IMR-90 (cell line): ENCODE results near the gene CMTM6. TPM values are rescaled to one million over a fixed set of nuclear protein-coding genes. Genes with fewer than 3 reads are reported as not detected.
"Not testable (repeated sequence)": the region's sequence is repeated elsewhere in the genome, so short reads cannot be mapped to it uniquely, and the experiment has no call there.

Experiments
- ATAC-seq: fragments of 200-7000 bp; cut with Tn5 transposase; 2 replicates; pipeline ENCODE4 v1.9.1; 2020; ENCODE audit warnings: low read depth, mild to moderate bottlenecking, moderate library complexity
- BruUV-seq: library from RNA; stranded (reverse); fragments of 400-500 nt; replicated peaks from 2 replicates; lab custom pipeline; 2021; lab: Mats Ljungman, UMichigan
- CTCF ChIA-PET: fragments of 300-600 bp; formaldehyde crosslinking; extraction: SDS; loops from one replicate; lab custom pipeline; 2021; ENCODE audit warnings: antibody characterized with exemption; lab: Yijun Ruan, JAX
- POLR2A ChIA-PET: fragments of 300-600 bp; sonication (Branson Sonifier 250); formaldehyde crosslinking; loops from one replicate; lab custom pipeline; 2022; ENCODE audit warnings: antibody characterized with exemption; ENCODE audit not compliant: unreplicated experiment; lab: Charles Lee
- DNase-seq: peaks from one replicate; pipeline ENCODE4 v3.0.0; 2013
- H2AFZ ChIP-seq: replicated peaks from 2 replicates; pipeline ENCODE3; 2013; ENCODE audit warnings: low read length, mild to moderate bottlenecking; ENCODE audit not compliant: poor library complexity
- H2AK5ac ChIP-seq: 2 replicates; pipeline ENCODE4 v1.6.1; 2013; ENCODE audit warnings: low read depth, low read length, inconsistent platforms
- H2AK9ac ChIP-seq: replicated peaks from 2 replicates; pipeline ENCODE3; 2013; ENCODE audit warnings: mild to moderate bottlenecking, low read depth, low read length, moderate library complexity; ENCODE audit not compliant: poor library complexity
- H2BK120ac ChIP-seq: 2 replicates; pipeline ENCODE4 v1.6.1; 2013; ENCODE audit warnings: low read depth, low read length, inconsistent platforms
- H2BK15ac ChIP-seq: 3 replicates; pipeline ENCODE4 v1.6.1; 2013; ENCODE audit warnings: low read depth, low read length, inconsistent platforms
- H2BK20ac ChIP-seq: 2 replicates; pipeline ENCODE4 v1.6.1; 2013; ENCODE audit warnings: low read depth, mild to moderate bottlenecking, inconsistent platforms, low read length, moderate library complexity
- H2BK5ac ChIP-seq: 2 replicates; pipeline ENCODE4 v1.6.1; 2013; ENCODE audit warnings: mild to moderate bottlenecking, low read depth, low read length, inconsistent platforms; ENCODE audit not compliant: poor library complexity, severe bottlenecking
- H3K14ac ChIP-seq: replicated peaks from 2 replicates; pipeline ENCODE4 v1.6.1; 2013; ENCODE audit warnings: low read depth, low read length, inconsistent platforms
- H3K18ac ChIP-seq: 2 replicates; pipeline ENCODE4 v1.6.1; 2013; ENCODE audit warnings: low read depth, low read length, control low read depth
- H3K23ac ChIP-seq: 2 replicates; pipeline ENCODE4 v1.6.1; 2013; ENCODE audit warnings: low read depth, low read length, inconsistent platforms
- H3K27ac ChIP-seq: 2 replicates; pipeline ENCODE4 v1.5.1; 2013; ENCODE audit warnings: mild to moderate bottlenecking, control low read depth, low read length; ENCODE audit not compliant: insufficient read depth
- H3K27me3 ChIP-seq: 2 replicates; pipeline ENCODE4 v1.6.1; 2013; ENCODE audit warnings: low read length; ENCODE audit not compliant: control insufficient read depth, insufficient read depth
- H3K36me3 ChIP-seq: 2 replicates; pipeline ENCODE4 v1.6.1; 2013; ENCODE audit warnings: low read length, mixed read lengths; ENCODE audit not compliant: control insufficient read depth, insufficient read depth
- H3K4ac ChIP-seq: 2 replicates; pipeline ENCODE4 v1.6.1; 2013; ENCODE audit warnings: low read depth, low read length, inconsistent platforms
- H3K4me1 ChIP-seq: 2 replicates; pipeline ENCODE4 v1.6.1; 2013; ENCODE audit warnings: low read length, mixed read lengths; ENCODE audit not compliant: control insufficient read depth, insufficient read depth
- H3K4me2 ChIP-seq: 2 replicates; pipeline ENCODE4 v1.6.1; 2013; ENCODE audit warnings: low read depth, mild to moderate bottlenecking, control low read depth, low read length, moderate library complexity
- H3K4me3 ChIP-seq: 2 replicates; pipeline ENCODE4 v1.5.1; 2013; ENCODE audit warnings: low read depth, mild to moderate bottlenecking, control low read depth, low read length, moderate library complexity; ENCODE audit not compliant: insufficient read depth
- H3K56ac ChIP-seq: 2 replicates; pipeline ENCODE4 v1.6.1; 2013; ENCODE audit warnings: low read length, inconsistent platforms; ENCODE audit not compliant: insufficient read depth; ENCODE audit errors: extremely low read depth
- H3K79me1 ChIP-seq, 2 experiments: 2 replicates each; pipeline ENCODE4 v1.6.1; 2013; ENCODE audit warnings: low read length in 2 of 2, inconsistent platforms in 1 of 2, low read depth in 1 of 2
- H3K9ac ChIP-seq: 2 replicates; pipeline ENCODE4 v1.6.1; 2013; ENCODE audit warnings: low read depth, low read length, control low read depth
- H3K9me1 ChIP-seq: 2 replicates; pipeline ENCODE4 v1.6.1; 2013; ENCODE audit warnings: low read length, inconsistent platforms; ENCODE audit not compliant: insufficient read depth
- H3K9me3 ChIP-seq: 2 replicates; pipeline ENCODE4 v1.6.1; 2013; ENCODE audit warnings: low read length; ENCODE audit not compliant: control insufficient read depth, insufficient read depth
- H4K20me1 ChIP-seq: 2 replicates; pipeline ENCODE4 v1.6.1; 2013; ENCODE audit warnings: low read length, inconsistent platforms; ENCODE audit not compliant: insufficient read depth
- H4K5ac ChIP-seq: 2 replicates; pipeline ENCODE4 v1.6.1; 2013; ENCODE audit warnings: mild to moderate bottlenecking, low read depth, low read length, control low read depth
- H4K8ac ChIP-seq, 2 experiments: 2 replicates each; pipeline ENCODE4 v1.6.1; 2013; ENCODE audit warnings: low read depth in 2 of 2, low read length in 2 of 2, control low read depth in 1 of 2, inconsistent platforms in 1 of 2
- H4K91ac ChIP-seq: 2 replicates; pipeline ENCODE4 v1.6.1; 2013; ENCODE audit warnings: low read depth, low read length, inconsistent platforms; ENCODE audit not compliant: insufficient read depth
- MAFK ChIP-seq: IDR thresholded peaks from 2 replicates; pipeline ENCODE4 v1.6.1; 2012; ENCODE audit warnings: low read depth, low read length, improper control_type of control experiment
- MXI1 ChIP-seq: IDR thresholded peaks from 2 replicates; pipeline ENCODE4 v1.6.1; 2012; ENCODE audit warnings: low read depth, mild to moderate bottlenecking, low read length, moderate library complexity, borderline replicate concordance
- SMC3 ChIP-seq: fragments of 150-350 bp; IDR thresholded peaks from 2 replicates; pipeline ENCODE4 v1.6.1; 2016; ENCODE audit warnings: low read depth, mild to moderate bottlenecking, antibody characterized with exemption, low read length, moderate library complexity
- WGBS, 2 experiments: methylation state at CpG; one replicate each; pipeline versions ENCODE4 v1.1.5 to v1.1.7; 2013; ENCODE audit warnings: missing lambda C conversion rate in 2 of 2; ENCODE audit not compliant: insufficient read length in 1 of 2; ENCODE audit errors: extremely low coverage in 2 of 2; 5-methylcytosine and 5-hydroxymethylcytosine counted together
- dilution Hi-C: fragments of 300-500 bp; cut with HindIII; formaldehyde crosslinking; loops from one replicate; pipeline ENCODE4 v1.14.3; 2018; ENCODE audit warnings: low sequenced_read_pairs; ENCODE audit not compliant: unreplicated experiment
- in situ Hi-C: fragments of 300-500 bp; cut with MboI; formaldehyde crosslinking; loops from 3 replicates; pipeline ENCODE4 v1.14.3; 2019; ENCODE audit warnings: low sequenced_read_pairs, inconsistent platforms, mixed read lengths
- intact Hi-C: fragments of 100-400 bp; cut with micrococcal nuclease; formaldehyde crosslinking; loops from 2 replicates; pipeline ENCODE4 v1.10.0; 2022
- polyA plus RNA-seq, 3 experiments: library from polyadenylated mRNA; depleted of rRNA; stranded (reverse); fragments of >200 nt; gene quantifications; 2 replicates each; pipeline ENCODE4 v1.2.3, GENCODE V29; 2012; ENCODE audit warnings: low replicate concordance in 1 of 3
- total RNA-seq: library from RNA; depleted of rRNA; stranded (reverse); fragments of >200 nt; gene quantifications from 2 replicates; pipeline ENCODE4 v1.2.3, GENCODE V29; 2012

Gene CMTM6
- total and polyA plus RNA-seq, 2 of the 4 experiments (the other 2 are of a cell fraction), result 29.4 to 36.6 TPM

DNA sequence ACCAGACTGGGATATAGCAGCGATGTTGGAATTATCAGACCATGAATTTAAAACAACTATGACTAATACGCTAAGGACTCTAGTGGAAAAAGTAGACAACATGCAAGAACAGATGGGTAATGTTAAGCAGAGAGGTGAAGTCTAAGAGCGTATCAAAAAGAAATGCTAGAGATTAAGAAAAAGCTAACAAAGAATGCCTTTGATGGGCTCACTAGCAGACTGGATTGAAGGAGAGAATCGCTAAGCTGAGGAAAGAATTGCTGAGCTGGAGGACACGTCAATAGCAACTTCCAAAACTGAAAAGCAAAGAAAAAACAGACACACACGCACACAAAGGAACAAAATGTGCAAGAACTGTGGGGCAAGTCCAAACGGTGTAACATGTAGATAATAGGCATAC lies 20.0 kb upstream of the CMTM6 start:
- POLR2A ChIA-PET, result no interaction called here
- no peak overlapping the region for H2AK5ac ChIP-seq
- H3K14ac ChIP-seq, result no peak overlapping the region
- no peaks in the 10 kb centered on the region for H3K27me3 ChIP-seq
- H3K9ac ChIP-seq, result no peak overlapping the region
- no peak overlapping the region for H2AFZ ChIP-seq
- peaks cover 12% of the 10 kb centered on the region for H3K36me3 ChIP-seq
- H2BK120ac ChIP-seq, result no peak overlapping the region
- no peak overlapping the region for H4K8ac ChIP-seq
- H3K56ac ChIP-seq, result no peak overlapping the region
- H2BK20ac ChIP-seq, result no peak overlapping the region
- dilution Hi-C loops, result no loop called here
- CTCF ChIA-PET, result interaction anchor here (0.5 kb wide), 1 partner anchor 93 kb away, joined by 5 read pairs; no protein-coding TSS in a partner anchor
- H3K4me1 ChIP-seq, result no peaks in the 10 kb centered on the region
- no peak overlapping the region for H3K27ac ChIP-seq
- TF ChIP-seq MXI1 (no peak), MAFK (no peak), SMC3 (no peak)
- no peak overlapping the region for H2BK5ac ChIP-seq
- DNase-seq, result no peak
- intact Hi-C loops, result no loop called here
- no peak overlapping the region for H2AK9ac ChIP-seq
- no peaks in the 10 kb centered on the region for H4K20me1 ChIP-seq
- no peak overlapping the region for H2BK15ac ChIP-seq
- ATAC-seq, result no peak
- no peak overlapping the region for H3K4me3 ChIP-seq
- no peak overlapping the region for H3K23ac ChIP-seq
- WGBS, 2 experiments, result 100% methylated on average over 2 of the region's 7 CpGs; no CpG with 5 or more reads in 1 of the 2 experiments
- in situ Hi-C loops, result no loop called here
- BruUV-seq, result no TSS peak
- H3K4me2 ChIP-seq, result no peak overlapping the region
- no peak overlapping the region for H3K4ac ChIP-seq
- no peak overlapping the region for H4K91ac ChIP-seq
- no peak overlapping the region for H4K5ac ChIP-seq
- H3K18ac ChIP-seq, result no peak overlapping the region
- H3K9me3 ChIP-seq, result peaks cover 1% of the 10 kb centered on the region; the same call in 1 of the 2 replicates
- no peaks in the 10 kb centered on the region; the same call in 1 of the 2 replicates for H3K9me1 ChIP-seq
- no peaks in the 10 kb centered on the region for H3K79me1 ChIP-seq

GRCh38 chr3:32518921-32519320 lies 16.3 kb upstream of the CMTM6 start:
- H4K20me1 ChIP-seq, H3K9ac ChIP-seq, H4K5ac ChIP-seq, POLR2A ChIA-PET, BruUV-seq, intact Hi-C loops, H4K8ac ChIP-seq, H3K14ac ChIP-seq, H3K4me2 ChIP-seq, H2AFZ ChIP-seq, DNase-seq, H2AK9ac ChIP-seq, H3K27ac ChIP-seq, CTCF ChIA-PET, H3K23ac ChIP-seq, H3K27me3 ChIP-seq, H3K56ac ChIP-seq, H3K4me3 ChIP-seq, H3K36me3 ChIP-seq, H3K4ac ChIP-seq, H2BK120ac ChIP-seq, ATAC-seq, H3K4me1 ChIP-seq, H3K9me1 ChIP-seq, in situ Hi-C loops, H3K9me3 ChIP-seq, H2BK15ac ChIP-seq, H4K91ac ChIP-seq, H2BK20ac ChIP-seq, H3K18ac ChIP-seq, H3K79me1 ChIP-seq, H2AK5ac ChIP-seq, H2BK5ac ChIP-seq, dilution Hi-C loops: not testable (repeated sequence)
- WGBS, 2 experiments, result no CpG with 5 or more reads among the region's 5 CpGs
